NCI-H526 treated with DMSO at 0.1 percent for 48 hours (cell line): ENCODE results near the gene GPSM1.
A peak's percentile ranks its signal among the peaks of the same experiment; 100 is the strongest.
"Not testable (repeated sequence)": the region's sequence is repeated elsewhere in the genome, so short reads cannot be mapped to it uniquely, and the experiment has no call there.

ENCODE experiments used
- DNase-seq: peaks from one replicate; lab custom pipeline; 2025; lab: John Stamatoyannopoulos, UW

The GPSM1 gene

DNA sequence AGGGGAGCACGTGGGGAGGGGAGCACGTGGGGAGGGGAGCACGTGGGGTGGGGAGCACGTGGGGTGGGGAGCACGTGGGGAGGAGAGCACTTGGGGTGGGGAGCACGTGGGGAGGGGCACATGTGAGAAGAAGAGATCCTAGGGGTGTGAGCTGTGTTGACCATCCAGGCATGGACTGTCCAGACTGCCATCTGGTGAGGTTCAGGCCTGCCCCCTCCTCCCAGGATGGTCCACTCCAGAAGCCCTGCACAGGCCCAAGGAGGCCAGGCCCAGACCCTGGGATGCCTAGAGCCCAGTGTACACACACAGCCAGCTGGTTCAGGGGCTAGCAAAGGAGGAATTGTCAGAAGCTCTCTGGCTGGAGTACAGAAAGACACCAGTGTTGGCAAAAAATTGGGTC is 70.3 kb downstream of the GPSM1 start:
- no peak for DNase-seq

DNA sequence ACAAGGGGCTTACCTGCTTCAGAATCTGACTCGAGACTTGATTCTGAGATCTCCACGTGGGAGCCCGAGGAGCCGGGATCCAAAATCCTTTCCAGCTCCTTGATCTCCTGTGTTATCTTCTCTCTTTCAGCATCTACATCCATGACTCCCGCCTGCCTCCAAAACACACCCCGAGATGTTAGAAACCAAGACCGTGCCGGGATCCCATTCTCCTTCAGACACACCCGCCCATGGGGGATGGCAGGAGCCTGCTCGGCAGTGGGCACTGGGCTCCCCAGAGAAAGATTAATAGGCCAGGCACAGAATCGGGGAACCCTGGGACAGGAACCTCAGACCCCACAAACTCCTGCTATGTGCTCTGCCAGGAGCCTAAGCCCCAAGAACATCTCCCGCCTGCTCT is 70.9 kb downstream of the GPSM1 start:
- no peak for DNase-seq

DNA sequence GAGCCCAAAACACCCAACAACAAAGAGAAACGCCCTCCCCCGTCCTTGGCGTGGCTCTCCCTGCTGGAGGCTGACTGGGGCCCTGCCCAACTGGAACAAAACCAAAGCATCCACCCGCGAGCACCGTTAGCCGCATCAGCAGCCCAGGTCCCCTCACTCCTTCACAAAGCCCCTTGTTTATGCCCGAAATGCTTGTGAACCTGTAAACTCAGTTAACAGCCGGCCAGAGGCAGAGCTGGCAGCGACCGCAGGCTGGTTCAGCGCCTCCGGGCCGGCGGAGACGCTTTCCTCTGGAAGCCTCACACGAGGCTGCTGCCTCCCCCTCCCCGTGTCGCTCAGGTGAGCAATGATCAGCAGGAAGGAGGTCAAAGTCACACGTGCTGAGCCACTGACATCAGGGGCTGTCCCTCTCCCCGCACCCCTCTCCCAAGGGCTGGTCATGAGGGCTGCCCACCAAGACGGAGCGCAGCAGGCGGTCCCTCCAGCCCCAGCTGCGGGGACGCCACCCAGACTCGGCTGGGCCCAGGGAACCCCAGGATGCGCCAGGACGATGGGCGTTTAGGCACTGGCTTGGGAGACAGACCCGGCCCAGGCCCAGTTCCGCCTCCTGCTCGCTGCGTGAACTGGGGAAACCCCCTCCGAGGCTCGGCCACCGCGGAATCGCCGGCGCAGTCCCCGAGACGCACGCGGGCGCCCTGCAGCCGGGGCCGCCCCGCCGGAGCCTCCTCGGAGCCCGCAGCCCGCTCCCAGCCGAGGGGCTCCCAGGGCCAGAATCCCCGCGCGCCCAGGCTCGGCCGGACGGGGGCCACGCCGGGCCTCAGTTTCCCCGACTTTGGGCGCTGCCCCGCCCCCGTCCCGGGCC is 72.1 kb downstream of the GPSM1 start:
- DNase-seq, result no peak

DNA sequence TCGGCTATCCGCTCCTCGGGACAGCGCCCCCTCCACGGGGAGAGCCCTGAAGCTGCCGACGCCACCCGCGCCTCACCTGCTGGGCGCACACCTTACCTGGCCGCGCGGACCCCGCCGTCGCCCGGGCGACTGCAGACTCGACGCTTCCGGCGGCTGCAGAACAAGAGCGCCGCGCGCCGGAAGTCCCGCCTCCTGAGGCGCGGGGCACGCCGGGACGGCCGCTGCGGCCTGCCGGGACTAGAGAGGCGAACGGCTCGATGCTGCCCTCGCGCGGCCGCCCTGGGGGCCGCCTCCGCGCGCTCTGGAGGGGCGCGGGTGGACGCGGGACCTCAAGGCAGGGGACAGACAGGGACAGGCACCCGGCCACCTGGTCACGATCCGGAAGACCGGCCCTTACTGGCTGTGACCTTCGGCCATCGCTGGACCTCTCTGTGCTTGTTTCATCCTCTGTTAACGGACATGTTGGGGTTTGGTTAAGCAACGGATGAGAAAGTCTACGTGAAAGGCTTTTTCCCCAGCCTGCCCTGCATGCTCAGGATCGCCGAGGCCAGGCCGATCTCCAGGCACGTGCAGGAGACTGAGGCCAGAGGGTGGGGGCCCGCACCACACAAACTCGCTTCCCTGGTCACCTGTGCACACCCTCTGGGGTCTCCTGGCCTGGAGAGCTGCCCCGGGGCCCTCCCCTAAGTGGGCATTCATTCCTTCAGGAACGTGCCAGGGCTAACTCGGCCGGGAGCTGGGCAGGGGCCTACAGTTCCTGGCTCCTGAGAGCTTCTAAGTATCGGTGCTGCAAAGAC is 72.9 kb downstream of the GPSM1 start, which contains the start of gene SNAPC4:
SNAPC4 (minus strand) TSS at position 133 of the 797 bp plus-strand sequence. CDS start 1,742 bp downstream, outside the sequence.
- peak; percentile 30 for DNase-seq

DNA sequence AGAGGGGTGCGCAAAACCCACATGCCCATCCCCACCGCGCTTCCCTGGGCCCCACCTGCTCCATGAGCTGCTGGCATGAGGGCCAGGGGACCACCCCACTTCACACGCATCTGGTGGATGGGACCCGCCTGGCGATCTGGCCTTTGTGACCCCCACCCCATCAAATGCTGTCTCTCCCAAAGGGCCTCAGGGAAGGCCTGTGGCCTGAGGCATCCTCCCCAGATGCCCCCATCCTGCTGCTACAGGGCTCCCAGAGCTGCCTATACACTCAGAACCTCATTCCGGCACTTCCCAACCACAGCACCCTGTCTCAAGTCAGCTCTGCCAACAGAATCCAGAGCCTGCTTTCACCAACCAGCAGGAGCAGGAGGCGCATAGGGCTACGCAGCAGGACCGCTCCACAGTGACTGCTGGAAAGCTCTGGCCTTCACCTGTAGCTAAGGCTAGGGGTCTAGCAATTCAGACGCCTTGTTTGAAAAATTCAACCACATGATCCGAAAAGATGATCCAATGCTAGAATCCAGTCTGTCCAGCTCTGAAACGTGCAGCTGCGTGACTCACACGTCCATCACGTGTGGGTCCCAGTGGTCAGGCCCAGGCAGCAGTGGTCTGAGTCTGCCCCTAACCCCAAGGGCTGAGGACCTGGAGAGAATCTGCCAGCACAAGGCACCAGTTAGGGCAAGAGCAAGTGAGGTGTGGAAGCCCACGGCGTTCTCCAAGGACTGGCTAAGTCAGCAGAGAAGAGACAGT is 74.0 kb downstream of the GPSM1 start:
- DNase-seq, result no peak

DNA sequence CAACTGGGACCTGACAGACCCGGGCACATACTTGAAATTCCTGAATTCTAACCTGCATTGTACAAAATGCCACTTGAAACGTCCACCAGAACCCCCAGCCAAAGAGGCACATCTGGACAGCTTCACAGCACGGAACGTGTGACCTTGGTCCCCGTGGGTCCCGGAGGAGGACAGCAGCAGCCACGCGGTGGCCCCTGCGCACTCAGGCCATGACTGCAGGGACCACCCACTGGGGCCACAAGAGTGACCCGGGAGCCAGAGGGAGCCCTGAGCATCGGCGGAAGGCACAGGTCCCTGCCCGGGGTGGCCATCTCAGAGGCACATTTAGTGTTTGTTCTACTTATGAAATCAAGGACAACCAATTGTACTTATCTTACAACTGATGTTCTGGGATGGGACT is 74.7 kb downstream of the GPSM1 start:
- DNase-seq, result no peak

DNA sequence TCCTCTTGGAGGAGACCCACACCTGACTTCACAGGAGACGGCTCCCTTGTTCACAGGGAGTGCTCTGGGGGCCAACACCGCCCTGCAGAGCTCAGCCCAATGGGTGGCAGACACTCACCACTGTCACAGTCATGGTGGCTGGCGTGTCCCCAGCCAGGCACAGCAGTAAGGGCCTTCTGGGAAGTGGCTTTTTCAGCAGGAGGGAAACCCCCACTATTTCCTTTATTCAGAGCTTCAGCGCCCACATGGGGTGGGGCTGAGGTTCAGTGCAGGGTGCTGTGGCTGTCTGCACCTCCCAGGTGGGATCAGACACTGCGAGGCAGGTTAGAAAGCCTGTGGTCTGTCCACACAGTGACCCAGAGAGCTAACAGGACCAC is 76.2 kb downstream of the GPSM1 start:
- DNase-seq, result no peak

DNA sequence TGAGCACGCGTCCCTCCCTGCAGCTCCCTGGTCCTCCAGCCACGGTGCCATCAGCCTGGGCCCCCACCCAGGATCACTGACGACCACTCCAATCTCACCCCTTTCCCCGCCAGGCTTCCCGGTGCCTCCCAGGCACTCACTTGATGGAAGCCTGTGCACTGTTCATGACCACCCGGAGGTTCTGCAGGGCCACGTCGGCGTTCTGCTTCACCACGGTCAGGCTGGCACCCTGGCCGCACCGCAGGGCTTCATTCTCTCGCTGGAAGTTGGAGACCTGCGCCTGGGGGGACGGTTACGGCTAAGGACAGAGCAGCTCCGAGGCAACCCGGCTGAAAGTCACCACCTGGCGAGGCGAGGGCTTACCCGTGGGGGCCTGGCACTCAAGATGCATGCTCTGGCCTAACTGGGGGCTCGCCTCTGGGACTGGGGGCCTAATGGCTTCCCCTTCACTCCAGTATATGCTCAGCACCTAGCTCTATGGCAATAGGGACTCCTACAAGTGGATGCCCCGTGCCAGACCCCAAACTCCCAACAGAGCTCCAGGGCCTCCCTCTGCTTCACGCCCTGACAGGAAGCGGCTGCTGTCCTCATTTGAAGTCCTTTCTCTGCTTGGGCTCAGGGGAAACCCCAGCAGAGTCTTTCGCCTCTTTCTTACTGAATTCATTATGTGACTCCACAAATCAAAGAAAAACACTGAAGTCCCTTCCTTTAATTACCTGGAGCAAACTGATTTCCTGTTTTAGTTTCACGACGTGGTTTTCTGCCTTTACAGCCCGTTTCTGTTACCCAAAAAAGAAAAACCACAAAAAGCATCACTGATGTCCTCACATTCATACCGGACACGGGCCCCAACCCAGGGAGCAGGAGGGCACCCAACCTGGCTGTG is 76.8 kb downstream of the GPSM1 start:
- no peak for DNase-seq

DNA sequence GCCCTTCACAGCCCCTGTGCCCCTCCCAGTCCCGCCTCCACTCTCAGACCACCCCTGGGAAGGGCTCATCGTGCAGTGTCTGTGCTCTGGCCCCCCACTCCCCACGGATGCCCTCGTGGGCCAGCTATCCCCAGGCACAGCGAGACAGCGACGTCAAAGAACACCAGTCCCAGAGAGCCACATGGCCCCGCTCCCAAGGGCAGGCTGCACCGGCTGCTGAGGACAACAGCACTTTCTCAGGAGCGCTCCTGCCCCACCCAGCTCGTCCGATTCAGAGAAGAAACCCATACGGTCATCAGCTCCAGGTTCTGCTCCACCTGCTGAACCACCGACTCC is 77.4 kb downstream of the GPSM1 start:
- no peak for DNase-seq

DNA sequence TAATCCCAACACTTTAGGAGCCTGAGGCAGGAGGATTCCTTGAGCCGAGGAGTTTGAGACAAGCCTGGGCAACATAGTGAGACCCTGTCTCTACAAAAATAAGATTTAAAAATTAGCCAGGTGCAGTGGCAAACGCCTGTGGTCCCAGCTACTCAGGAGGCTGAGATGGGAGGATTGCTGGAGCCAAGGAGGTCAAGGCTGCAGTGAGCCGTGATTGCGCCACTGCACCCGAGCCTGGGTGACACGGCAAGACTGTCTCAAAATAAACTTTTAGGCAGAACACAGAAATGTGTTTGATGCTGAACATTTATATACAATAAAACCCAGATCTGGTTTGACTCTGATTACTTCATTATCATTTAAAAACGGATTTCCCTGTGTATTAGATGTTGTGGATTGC is 78.1 kb downstream of the GPSM1 start:
- DNase-seq, result no peak

DNA sequence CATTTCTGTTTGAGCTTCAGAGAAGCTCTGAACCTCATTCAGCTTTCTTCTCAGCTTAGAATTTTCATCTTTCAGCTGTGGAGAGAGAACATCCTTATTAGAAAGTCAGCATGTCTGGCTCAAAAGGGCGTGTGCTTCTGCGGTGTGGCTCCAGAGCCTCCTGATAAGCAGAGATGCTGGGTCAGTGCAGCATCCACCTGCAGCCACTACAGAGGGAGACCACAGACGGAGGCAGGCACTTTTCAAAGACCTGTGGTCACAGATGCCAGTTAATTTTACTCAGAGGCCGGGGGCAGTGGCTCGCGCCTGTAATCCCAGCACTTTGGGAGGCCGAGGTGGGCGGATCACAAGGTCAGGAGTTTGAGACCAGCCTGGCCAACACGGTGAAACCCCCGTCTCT is 78.6 kb downstream of the GPSM1 start:
- not testable (repeated sequence) for DNase-seq

DNA sequence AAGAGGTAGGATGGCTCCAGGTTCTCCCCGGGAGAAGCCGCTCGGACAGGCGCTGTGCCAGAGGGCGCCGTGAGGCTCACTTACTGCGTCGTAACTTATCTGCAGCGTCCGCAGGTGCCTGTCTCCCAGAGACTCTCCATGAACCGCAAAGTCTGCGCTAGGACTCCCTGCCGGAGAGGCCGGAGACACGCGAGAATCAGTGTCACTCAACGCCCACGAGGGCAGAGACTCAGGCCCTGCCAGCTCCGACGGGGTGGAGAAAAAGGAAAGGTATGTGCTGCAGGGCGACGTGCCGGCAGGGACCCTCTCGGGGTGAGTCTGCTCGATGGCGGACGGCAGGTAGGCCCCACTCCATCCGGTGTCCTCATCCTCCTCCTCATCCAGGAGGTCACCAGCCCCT is 79.7 kb downstream of the GPSM1 start:
- not testable (repeated sequence) for DNase-seq

DNA sequence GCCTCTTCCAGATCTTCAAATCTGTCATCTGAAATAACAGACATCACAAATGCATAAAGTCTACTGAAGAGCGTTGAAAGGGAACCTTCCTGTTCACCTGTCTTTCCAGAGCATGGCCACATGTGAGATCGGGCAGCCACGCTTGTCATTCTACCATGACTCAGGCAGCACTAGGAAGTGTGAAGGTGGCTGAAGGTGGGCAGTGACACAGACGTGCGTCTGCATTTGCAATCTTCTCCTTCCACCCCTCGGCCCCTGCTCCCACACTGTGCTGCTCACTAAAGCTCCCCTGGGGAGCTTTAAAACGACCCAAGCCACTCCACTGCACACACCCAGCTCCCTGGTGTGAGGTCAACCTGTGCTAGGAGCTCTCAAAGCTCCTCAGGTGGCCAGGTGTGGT is 80.6 kb downstream of the GPSM1 start:
- no peak for DNase-seq
